Psoas muscle (tissue), 8 donors: Measurements from ENCODE around the gene HIBADH. TPM values are rescaled to one million over a fixed set of nuclear protein-coding genes. Genes with fewer than 3 reads are reported as not detected.

Source experiments
- ATAC-seq, 4 donors: fragments of 200-7000 bp; cut with Tn5 transposase; one replicate each; pipeline ENCODE4 v1.9.1; 2020; ENCODE audit warnings: moderate library complexity in 3 of 4, mild to moderate bottlenecking in 2 of 4
- DNase-seq, 2 donors: peaks; one replicate each; pipeline ENCODE4 v3.0.0-alpha.2; 2020
- H3K27ac ChIP-seq: fragments of 200-600 bp; one replicate; pipeline ENCODE4 v1.8.0; 2022
- H3K27me3 ChIP-seq, 3 donors: fragments of 200-600 bp in 1 of 3; one replicate each; pipeline versions ENCODE4 v1.6.1 to v1.8.0; 2013 to 2022; ENCODE audit warnings: low read length in 2 of 3, mild to moderate bottlenecking in 2 of 3, moderate library complexity in 1 of 3; ENCODE audit not compliant: insufficient read depth in 3 of 3
- H3K36me3 ChIP-seq, 2 donors: fragments of 200-600 bp in 1 of 2; one replicate each; pipeline versions ENCODE4 v1.6.1 to v1.8.0; 2013 to 2022; ENCODE audit warnings: low read depth in 1 of 2, mild to moderate bottlenecking in 1 of 2, moderate library complexity in 1 of 2; ENCODE audit not compliant: insufficient read depth in 1 of 2
- H3K4me1 ChIP-seq: fragments of 200-600 bp; one replicate; pipeline ENCODE4 v1.8.0; 2022
- H3K4me3 ChIP-seq: fragments of 200-600 bp; one replicate; pipeline ENCODE4 v1.8.0; 2022; ENCODE audit warnings: mild to moderate bottlenecking
- H3K9me3 ChIP-seq: fragments of 200-600 bp; one replicate; pipeline ENCODE4 v1.8.0; 2022
- CTCF ChIP-seq: fragments of 200-600 bp; IDR thresholded peaks from one replicate; pipeline ENCODE4 v1.8.0; 2022; ENCODE audit warnings: antibody characterized with exemption
- WGBS, 3 donors: extraction: QIAGEN DNeasy Blood & Tissue Kit; methylation state at CpG; one replicate each; pipeline versions ENCODE4 v1.1.6 to v1.1.7; 2013; 5-methylcytosine and 5-hydroxymethylcytosine counted together
- intact Hi-C, 2 donors: fragments of 100-400 bp; cut with DNase I; formaldehyde crosslinking; loops; one replicate each; pipeline versions ENCODE4 v1.11.0 to v1.14.2; 2022
- polyA plus RNA-seq, 3 donors: library from polyadenylated mRNA; stranded (reverse); fragments of 200-250 nt; gene quantifications; one replicate each; pipeline ENCODE4 v1.2.3, GENCODE V29; 2013
- total RNA-seq, 4 donors: library from RNA; stranded (reverse); fragmentation: NEBNext Ultra II Directional in 2 of 4; extraction: Animal tissue kit (Norgen Biotek cat#: 25700) in 2 of 4; gene quantifications; one replicate each; pipeline versions ENCODE4 v1.2.1 to v1.2.4, GENCODE V29; 2021 to 2023
- donor health status: healthy with polysubstance abuse.
- donor health status: DM: no; HTN: no; CAD: no; lungs with moderate emphysema.
- donor health status: Bipolar disorder and iron deficiency.
- donor health status: healthy.
- donor health status: DM: yes; HTN: yes; CAD: no.
- donor health status: DM: no; HTN: no; CAD: no.
- donor health status: DM: no; HTN: no; CAD: no.
- donor health status: DM: yes; HTN: yes; CAD: no.

Gene HIBADH
- total and polyA plus RNA-seq, 7 donors = 25.2 to 67.7 (median 44.5) TPM

GRCh38 chr7:27611059-27611458 is 51.6 kb downstream of the HIBADH start:
- H3K27ac ChIP-seq = no peak overlapping the region
- ATAC-seq (no peak), DNase-seq (no peak)
- H3K36me3 ChIP-seq = peaks cover 0 to 5% of the 10 kb centered on the region in 2 donors
- intact Hi-C loops = no loop called here
- H3K4me1 ChIP-seq = peaks cover 8% of the 10 kb centered on the region
- no peak overlapping the region for H3K4me3 ChIP-seq
- no peak for TF ChIP-seq CTCF
- H3K27me3 ChIP-seq = no peaks in the 10 kb centered on the region
- H3K9me3 ChIP-seq = no peaks in the 10 kb centered on the region
- 95 to 97% (median 95%) methylated on average over 3 of the region's 3 CpGs for WGBS, 3 donors

GRCh38 chr7:27608776-27609495 is 53.7 kb downstream of the HIBADH start:
- no peak for DNase-seq
- 32 to 45% (median 39%) methylated on average over 1 of the region's 1 CpG for WGBS, 3 donors
- Histone ChIP-seq H3K27ac (no peak overlapping the region), H3K9me3 (no peaks in the 10 kb centered on the region), H3K4me3 (no peak overlapping the region), H3K27me3 (no peaks in the 10 kb centered on the region), H3K4me1 (peaks cover 8% of the 10 kb centered on the region), H3K36me3 (no peaks in the 10 kb centered on the region)
- ATAC-seq = peak in 3 of 4 donors; percentile 59 to 87 (median 82)
- intact Hi-C loops = no loop called here
- no peak for TF ChIP-seq CTCF

- TF ChIP-seq CTCF = no peak
- H3K4me1 ChIP-seq = peaks cover 8% of the 10 kb centered on the region
- H3K4me3 ChIP-seq = no peak overlapping the region
- H3K36me3 ChIP-seq = no peaks in the 10 kb centered on the region
- no peaks in the 10 kb centered on the region for H3K27me3 ChIP-seq
- no peak overlapping the region for H3K27ac ChIP-seq
- intact Hi-C loops = no loop called here
- no peak for DNase-seq
- no peak for ATAC-seq
- no peaks in the 10 kb centered on the region for H3K9me3 ChIP-seq
- WGBS, 3 donors = 94 to 95% (median 95%) methylated on average over 11 of the region's 11 CpGs
Observed at GRCh38 chr7:27607210-27607606, 55.5 kb downstream of the HIBADH start.

GRCh38 chr7:27606270-27607209 is 56.1 kb downstream of the HIBADH start:
- Histone ChIP-seq H3K27ac (no peak overlapping the region), H3K4me1 (peaks cover 8% of the 10 kb centered on the region), H3K9me3 (no peaks in the 10 kb centered on the region), H3K27me3 (no peaks in the 10 kb centered on the region), H3K4me3 (no peak overlapping the region), H3K36me3 (no peaks in the 10 kb centered on the region)
- 94 to 98% (median 97%) methylated on average over 4 of the region's 4 CpGs for WGBS, 3 donors
- no peak for DNase-seq
- no peak for ATAC-seq
- intact Hi-C loops = no loop called here
- TF ChIP-seq CTCF = no peak
